Pancreas (tissue), 10 donors: ENCODE data around the gene ETV2. TPM values are rescaled to one million over a fixed set of nuclear protein-coding genes. Genes with fewer than 3 reads are reported as not detected.
"Not testable (repeated sequence)": the region's sequence is repeated elsewhere in the genome, so short reads cannot be mapped to it uniquely, and the experiment has no call there.

Experiments
- ATAC-seq, 4 donors: fragments of 200-7000 bp; cut with Tn5 transposase; one replicate each; pipeline versions ENCODE4 v1.8.0 to v1.9.1; 2020; ENCODE audit warnings: mild to moderate bottlenecking in 4 of 4, moderate library complexity in 4 of 4
- DNase-seq, 6 donors: peaks; one replicate each; pipeline ENCODE4 v3.0.0-alpha.2; 2020
- FAIRE-seq: peaks from 2 replicates; lab custom pipeline; 2012; peaks lifted over from hg19 to GRCh38; lab: Jason Lieb, UNC
- H3K27ac ChIP-seq, 4 donors: fragments of 200-600 bp; sonication (generic); 1 replicate in 3 of 4; 2 replicates in 1 of 4; pipeline versions ENCODE4 v1.5.0 to v1.8.0; 2020
- H3K27me3 ChIP-seq, 4 donors: fragments of 200-600 bp; one replicate each; pipeline ENCODE4 v1.8.0; 2021
- H3K36me3 ChIP-seq, 3 donors: fragments of 200-600 bp; sonication (generic) in 1 of 3; one replicate each; pipeline versions ENCODE4 v1.5.0 to v1.8.0; 2020 to 2021
- H3K4me1 ChIP-seq, 3 donors: fragments of 200-600 bp; one replicate each; pipeline ENCODE4 v1.8.0; 2021
- H3K4me3 ChIP-seq, 4 donors: fragments of 200-600 bp; sonication (generic) in 2 of 4; one replicate each; pipeline versions ENCODE4 v1.5.0 to v1.8.0; 2020 to 2021
- H3K9me3 ChIP-seq, 4 donors: fragments of 200-600 bp; one replicate each; pipeline ENCODE4 v1.8.0; 2021
- CTCF ChIP-seq, 4 donors: fragments of 200-600 bp; sonication (generic) in 3 of 4; IDR thresholded peaks; one replicate each; pipeline versions ENCODE4 v1.5.0 to v1.8.0; 2021; ENCODE audit warnings: antibody characterized with exemption in 4 of 4
- WGBS, 2 donors: extraction: QIAGEN DNeasy Blood & Tissue Kit; methylation state at CpG; one replicate each; pipeline ENCODE4 v1.1.7; 2013; 5-methylcytosine and 5-hydroxymethylcytosine counted together
- intact Hi-C, 3 donors: fragments of 100-400 bp; cut with DNase I; formaldehyde crosslinking; loops; one replicate each; pipeline versions ENCODE4 v1.11.1 to v1.14.2; 2022
- polyA plus RNA-seq, 2 donors: library from polyadenylated mRNA; stranded (reverse); fragments of 200-250 nt; gene quantifications; one replicate each; pipeline ENCODE4 v1.2.3, GENCODE V29; 2013
- total RNA-seq, 6 donors: library from RNA; stranded (reverse); fragmentation: NEBNext Ultra II Directional in 4 of 6; extraction: Animal tissue kit (Norgen Biotek cat#: 25700) in 4 of 6; gene quantifications; one replicate each; pipeline versions ENCODE4 v1.2.1 to v1.2.4, GENCODE V29; 2021 to 2023
- donor health status: healthy with polysubstance abuse.
- donor health status: DM: no; HTN: no; CAD: no; lungs with moderate emphysema.
- donor health status: DM: no; HTN: no; CAD: no.
- donor health status: control.
- donor health status: control.
- donor health status: Bipolar disorder and iron deficiency.
- donor health status: DM: yes; HTN: yes; CAD: no.
- donor health status: DM: no; HTN: no; CAD: no.
- donor health status: DM: no; HTN: no; CAD: no.
- donor health status: DM: yes; HTN: yes; CAD: no.

The ETV2 gene
- total and polyA plus RNA-seq, 8 donors, result 0.32 to 4.1 (median 1.2) TPM

DNA sequence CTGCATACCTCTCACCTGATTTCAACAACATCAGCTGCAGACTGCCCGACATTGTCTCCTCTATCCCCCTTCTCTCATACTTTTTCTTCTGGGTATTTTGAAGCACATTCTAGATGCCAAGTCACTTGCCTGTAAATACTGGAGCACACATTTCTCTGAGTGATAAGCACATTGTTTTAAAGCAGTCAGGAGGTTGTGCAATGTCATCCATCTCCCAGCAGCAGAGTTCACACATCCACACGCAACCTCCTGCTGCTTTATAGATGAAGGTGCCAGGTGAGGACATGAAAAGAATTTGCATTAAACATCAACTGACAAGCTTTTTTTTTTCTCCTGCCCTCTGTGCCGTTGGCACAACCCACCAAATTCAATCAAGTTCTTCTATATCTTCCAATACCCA lies 30.3 kb downstream of the ETV2 start:
- H3K9me3 ChIP-seq, result no peaks in the 10 kb centered on the region
- H3K4me3 ChIP-seq, result no peak overlapping the region
- no peak for FAIRE-seq
- no peaks in the 10 kb centered on the region for H3K36me3 ChIP-seq
- intact Hi-C loops, result no loop called here
- H3K27ac ChIP-seq, result no peak overlapping the region
- peaks cover 0 to 5% (median 1%) of the 10 kb centered on the region in 4 donors for H3K27me3 ChIP-seq
- DNase-seq, result no peak
- peaks cover 0 to 4% (median 0%) of the 10 kb centered on the region in 3 donors for H3K4me1 ChIP-seq
- TF ChIP-seq CTCF (IDR thresholded peaks at IDR 0.05), result no peak
- ATAC-seq, result peak in 1 of 4 donors; percentile 25
- 14 to 16% methylated on average over 3 of the region's 3 CpGs for WGBS, 2 donors

DNA sequence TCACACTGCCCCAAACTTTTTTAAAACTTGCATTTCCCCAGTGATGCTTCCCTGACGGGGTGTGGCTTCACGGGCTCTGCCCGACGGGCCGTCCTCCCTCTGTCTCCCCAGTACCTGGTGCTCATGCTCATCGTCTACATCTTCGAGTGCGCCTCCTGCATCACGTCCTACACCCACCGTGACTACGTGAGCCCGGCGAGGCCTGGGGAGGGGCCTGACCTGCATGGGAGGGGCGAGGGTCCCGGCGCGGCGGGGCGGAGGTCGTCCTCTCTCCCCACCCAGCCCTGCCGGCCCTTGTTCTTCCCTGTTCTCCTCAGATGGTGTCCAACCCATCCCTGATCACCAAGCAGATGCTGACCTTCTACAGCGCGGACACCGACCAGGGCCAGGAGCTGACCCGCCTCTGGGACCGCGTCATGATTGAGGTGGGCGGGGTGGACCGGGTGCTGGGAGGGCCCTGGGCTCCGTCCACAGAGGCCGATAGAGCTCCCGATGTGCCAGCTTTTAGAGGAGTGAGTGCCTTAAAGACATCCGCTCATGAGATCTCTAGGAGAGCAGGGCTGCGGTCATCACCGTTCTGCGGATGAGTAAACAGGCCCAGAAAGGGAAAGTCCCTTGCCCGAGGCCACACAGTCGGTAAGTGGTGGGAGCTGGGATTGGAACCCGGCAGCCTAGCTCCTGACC lies 31.7 kb downstream of the ETV2 start:
- Histone ChIP-seq H3K4me3 (peak overlapping the region in 1 of 4 donors; percentile 33), H3K36me3 (no peaks in the 10 kb centered on the region), H3K27me3 (peaks cover 0 to 5% (median 1%) of the 10 kb centered on the region in 4 donors), H3K9me3 (no peaks in the 10 kb centered on the region), H3K4me1 (peaks cover 0 to 4% (median 0%) of the 10 kb centered on the region in 3 donors), H3K27ac (no peak overlapping the region)
- DNase-seq, result peak in 3 of 6 donors; percentile 54 to 65 (median 62)
- TF ChIP-seq CTCF (IDR thresholded peaks at IDR 0.05), result no peak
- intact Hi-C loops, result no loop called here
- no peak for FAIRE-seq
- peak; percentile 48 to 85 (median 68) for ATAC-seq
- 8 to 11% methylated on average over 39 of the region's 39 CpGs for WGBS, 2 donors

DNA sequence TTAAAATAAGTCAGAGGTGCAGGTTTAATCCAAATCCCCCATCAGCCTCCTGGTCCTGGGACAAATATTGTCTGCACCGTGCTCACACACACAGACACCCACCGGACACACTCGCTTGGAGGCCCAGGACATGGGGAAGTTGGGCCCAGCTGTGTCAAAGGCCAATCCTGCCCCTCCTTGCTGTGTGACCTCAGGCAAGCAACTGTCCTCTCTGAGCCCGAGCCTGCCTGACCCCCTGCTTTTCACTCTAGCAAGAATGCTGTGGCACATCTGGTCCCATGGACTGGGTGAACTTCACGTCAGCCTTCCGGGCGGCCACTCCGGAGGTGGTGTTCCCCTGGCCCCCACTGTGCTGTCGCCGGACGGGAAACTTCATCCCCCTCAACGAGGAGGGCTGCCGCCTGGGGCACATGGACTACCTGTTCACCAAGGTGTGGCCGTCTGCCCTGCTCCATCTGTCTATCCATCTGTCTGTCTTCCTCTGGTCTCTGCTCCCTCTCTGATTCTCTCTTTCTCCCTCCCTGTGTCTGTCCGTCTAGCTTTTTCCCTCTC lies 34.1 kb downstream of the ETV2 start:
- no peaks in the 10 kb centered on the region for H3K9me3 ChIP-seq
- no peaks in the 10 kb centered on the region for H3K36me3 ChIP-seq
- H3K4me3 ChIP-seq, result no peak overlapping the region
- intact Hi-C loops, result no loop called here
- DNase-seq, result no peak
- H3K4me1 ChIP-seq, result peaks cover 0 to 4% (median 0%) of the 10 kb centered on the region in 3 donors
- no peak for ATAC-seq
- no peak overlapping the region for H3K27ac ChIP-seq
- 62 to 76% methylated on average over 15 of the region's 15 CpGs for WGBS, 2 donors
- no peak for FAIRE-seq
- peaks cover 0 to 2% (median 0%) of the 10 kb centered on the region in 4 donors for H3K27me3 ChIP-seq
- no peak for TF ChIP-seq CTCF (IDR thresholded peaks at IDR 0.05)

DNA sequence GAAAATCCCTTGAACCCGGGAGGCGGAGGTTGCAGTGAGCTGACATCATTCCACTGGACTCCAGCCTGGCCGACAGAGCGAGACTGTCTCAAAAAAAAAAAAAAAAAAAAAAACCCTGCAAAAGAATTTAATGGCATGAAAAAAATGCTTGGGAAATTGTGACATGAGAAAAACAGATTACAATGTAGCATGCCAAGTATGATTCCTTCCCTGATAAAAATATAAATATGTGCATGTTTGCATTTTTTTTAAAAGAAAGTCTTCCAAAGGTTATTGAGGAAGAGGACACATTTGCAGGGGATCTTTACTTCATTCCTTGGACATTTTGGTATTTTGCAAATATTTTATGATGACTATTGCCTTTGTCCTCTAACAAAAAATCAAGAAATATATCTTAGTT lies 48.3 kb downstream of the ETV2 start:
- DNase-seq (no peak), ATAC-seq (no peak), FAIRE-seq (no peak)
- no peak overlapping the region for H3K4me3 ChIP-seq
- no peaks in the 10 kb centered on the region for H3K4me1 ChIP-seq
- H3K36me3 ChIP-seq, result no peaks in the 10 kb centered on the region
- no peaks in the 10 kb centered on the region for H3K9me3 ChIP-seq
- intact Hi-C loops, result loop anchor here in 1 of 3 donors (10.0 kb wide), 1 partner anchor 245 kb away; the partner anchor contains the start of gene LRFN3
- no peaks in the 10 kb centered on the region for H3K27me3 ChIP-seq
- no peak overlapping the region for H3K27ac ChIP-seq
- WGBS, 2 donors, result 25 to 37% methylated on average over 4 of the region's 4 CpGs
- no peak for TF ChIP-seq CTCF (IDR thresholded peaks at IDR 0.05)

DNA sequence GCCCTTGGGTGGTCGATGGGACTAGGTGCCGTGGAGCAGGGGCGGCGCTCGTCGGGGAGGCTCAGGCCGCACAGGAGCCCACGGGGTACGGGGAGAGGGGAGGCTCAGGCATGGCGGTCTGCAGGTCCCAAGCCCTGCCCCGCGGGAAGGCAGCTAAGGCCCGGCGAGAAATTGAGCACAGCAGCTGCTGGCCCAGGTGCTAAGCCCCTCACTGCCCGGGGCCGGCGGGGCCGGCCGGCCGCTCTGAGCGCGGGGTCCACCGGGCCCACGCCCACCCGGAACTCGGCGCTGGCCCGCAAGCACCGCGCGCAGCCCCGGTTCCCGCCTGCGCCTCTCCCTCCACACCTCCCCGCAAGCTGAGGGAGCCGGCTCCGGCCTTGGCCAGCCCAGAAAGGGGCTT lies 49.6 kb downstream of the ETV2 start:
- not testable (repeated sequence) for FAIRE-seq, H3K4me1 ChIP-seq, H3K27me3 ChIP-seq, ATAC-seq, H3K9me3 ChIP-seq, H3K4me3 ChIP-seq, H3K27ac ChIP-seq, H3K36me3 ChIP-seq
- WGBS, 2 donors, result 84 to 86% methylated on average over 23 to 37 of the region's 37 CpGs
- intact Hi-C loops, result loop anchor here in 1 of 3 donors (10.0 kb wide), 1 partner anchor 244 kb away; the partner anchor contains the start of gene LRFN3
- DNase-seq, result peak in 1 of 6 donors; percentile 56
